OCI-LY7 (cell line): Measurements from ENCODE around the gene GNAQ. TPM values are rescaled to one million over a fixed set of nuclear protein-coding genes. Genes with fewer than 3 reads are reported as not detected.

Experiments
- BruUV-seq: library from RNA; stranded (reverse); fragments of 400-500 nt; replicated peaks from 2 replicates; lab custom pipeline; 2021; lab: Mats Ljungman, UMichigan
- CTCF ChIA-PET: fragments of 300-600 bp; sonication (Branson Sonifier 250); formaldehyde crosslinking; loops from one replicate; lab custom pipeline; 2022; ENCODE audit warnings: antibody characterized with exemption; ENCODE audit not compliant: unreplicated experiment; lab: Charles Lee
- POLR2A ChIA-PET: fragments of 300-600 bp; sonication (Branson Sonifier 250); formaldehyde crosslinking; loops from one replicate; lab custom pipeline; 2022; ENCODE audit warnings: antibody characterized with exemption; lab: Charles Lee
- DNase-seq: peaks from one replicate; pipeline ENCODE4 v3.0.0-alpha.2; 2015; ENCODE audit warnings: low spot score
- H2AFZ ChIP-seq: fragments of 200-600 bp; sonication (generic), shearing (Covaris generic); 2 replicates; pipeline ENCODE4 v1.6.1; 2014; ENCODE audit warnings: mild to moderate bottlenecking, antibody characterized with exemption, low read length, moderate library complexity
- H3K27ac ChIP-seq: fragments of 200-600 bp; sonication (generic); 2 replicates; pipeline ENCODE4 v1.5.1; 2014; ENCODE audit warnings: mixed run types, low read depth, mild to moderate bottlenecking, moderate library complexity, low read length, inconsistent platforms; ENCODE audit not compliant: poor library complexity, severe bottlenecking
- H3K36me3 ChIP-seq: fragments of 200-600 bp; sonication (generic); 2 replicates; pipeline ENCODE4 v1.6.1; 2014; ENCODE audit warnings: mild to moderate bottlenecking, antibody characterized with exemption, low read length, moderate library complexity, mixed read lengths; ENCODE audit not compliant: insufficient read depth
- H3K4me1 ChIP-seq: fragments of 200-600 bp; sonication (generic); 2 replicates; pipeline ENCODE4 v1.5.1; 2014; ENCODE audit warnings: mild to moderate bottlenecking, low read length; ENCODE audit not compliant: insufficient read depth, poor library complexity, severe bottlenecking
- H3K4me2 ChIP-seq: fragments of 200-600 bp; sonication (generic); 2 replicates; pipeline ENCODE4 v1.6.1; 2014; ENCODE audit warnings: mild to moderate bottlenecking, low read length
- H3K4me3 ChIP-seq: fragments of 200-600 bp; sonication (generic); 2 replicates; pipeline ENCODE4 v1.5.1; 2014; ENCODE audit warnings: mild to moderate bottlenecking, low read depth, low read length; ENCODE audit not compliant: poor library complexity, severe bottlenecking
- H3K79me2 ChIP-seq: fragments of 200-600 bp; sonication (generic); 2 replicates; pipeline ENCODE4 v1.6.1; 2016; ENCODE audit warnings: low read depth, mild to moderate bottlenecking, low read length, moderate library complexity, mixed read lengths; ENCODE audit not compliant: insufficient read depth
- H3K9me2 ChIP-seq: fragments of 200-600 bp; sonication (generic); 2 replicates; pipeline ENCODE4 v1.6.1; 2016; ENCODE audit warnings: mild to moderate bottlenecking, low read length, mixed read lengths; ENCODE audit not compliant: insufficient read depth
- H3K9me3 ChIP-seq: fragments of 200-600 bp; sonication (generic); 2 replicates; pipeline ENCODE4 v1.6.1; 2014; ENCODE audit warnings: mild to moderate bottlenecking, mixed run types, low read length, mixed read lengths
- H4K20me1 ChIP-seq: fragments of 200-600 bp; sonication (generic); 2 replicates; pipeline ENCODE4 v1.6.1; 2014; ENCODE audit warnings: mild to moderate bottlenecking, antibody characterized with exemption, low read length, moderate library complexity, mixed read lengths; ENCODE audit not compliant: insufficient read depth
- EZH2phosphoT487 ChIP-seq: fragments of 200-600 bp; sonication (generic); IDR thresholded peaks from 2 replicates; pipeline ENCODE4 v1.6.1; 2018; ENCODE audit warnings: low read depth, borderline replicate concordance, mild to moderate bottlenecking, mixed run types, antibody characterized with exemption, low read length, moderate library complexity, mixed read lengths
- intact Hi-C: fragments of 100-400 bp; cut with micrococcal nuclease; formaldehyde crosslinking; loops from one replicate; pipeline ENCODE4 v1.10.0; 2022; ENCODE audit not compliant: unreplicated experiment
- total RNA-seq, 2 experiments: library from RNA; depleted of rRNA in 1 of 2; stranded (reverse); fragments of >200 nt in 1 of 2; shearing (Covaris generic) in 1 of 2; gene quantifications; 2 replicates each; pipeline ENCODE4 v1.2.3, GENCODE V29; 2014 to 2022
- TF ChIP-seq, protein P1 (sequence below): fragments of 200-600 bp; sonication (generic); conservative IDR thresholded peaks from 2 replicates; pipeline ENCODE4 v1.5.1; 2014; ENCODE audit warnings: mild to moderate bottlenecking, antibody characterized with exemption, low read length, moderate library complexity, mixed read lengths

The GNAQ gene
- total RNA-seq, 2 experiments from 2014 or later: not detected

- H3K4me3 ChIP-seq: no peak overlapping the region
- H3K9me2 ChIP-seq: no peaks in the 10 kb centered on the region
- no peak for DNase-seq
- BruUV-seq: no TSS peak
- no peaks in the 10 kb centered on the region for H3K9me3 ChIP-seq
- POLR2A ChIA-PET: interaction anchor here (0.6 kb wide), 1 partner anchor 214 kb away, joined by 3 read pairs; no protein-coding TSS in a partner anchor
- H3K79me2 ChIP-seq: no peaks in the 10 kb centered on the region
- H3K4me1 ChIP-seq: no peaks in the 10 kb centered on the region
- H3K27ac ChIP-seq: no peak overlapping the region
- no peak for TF ChIP-seq EZH2phosphoT487
- TF ChIP-seq, protein P1, sequence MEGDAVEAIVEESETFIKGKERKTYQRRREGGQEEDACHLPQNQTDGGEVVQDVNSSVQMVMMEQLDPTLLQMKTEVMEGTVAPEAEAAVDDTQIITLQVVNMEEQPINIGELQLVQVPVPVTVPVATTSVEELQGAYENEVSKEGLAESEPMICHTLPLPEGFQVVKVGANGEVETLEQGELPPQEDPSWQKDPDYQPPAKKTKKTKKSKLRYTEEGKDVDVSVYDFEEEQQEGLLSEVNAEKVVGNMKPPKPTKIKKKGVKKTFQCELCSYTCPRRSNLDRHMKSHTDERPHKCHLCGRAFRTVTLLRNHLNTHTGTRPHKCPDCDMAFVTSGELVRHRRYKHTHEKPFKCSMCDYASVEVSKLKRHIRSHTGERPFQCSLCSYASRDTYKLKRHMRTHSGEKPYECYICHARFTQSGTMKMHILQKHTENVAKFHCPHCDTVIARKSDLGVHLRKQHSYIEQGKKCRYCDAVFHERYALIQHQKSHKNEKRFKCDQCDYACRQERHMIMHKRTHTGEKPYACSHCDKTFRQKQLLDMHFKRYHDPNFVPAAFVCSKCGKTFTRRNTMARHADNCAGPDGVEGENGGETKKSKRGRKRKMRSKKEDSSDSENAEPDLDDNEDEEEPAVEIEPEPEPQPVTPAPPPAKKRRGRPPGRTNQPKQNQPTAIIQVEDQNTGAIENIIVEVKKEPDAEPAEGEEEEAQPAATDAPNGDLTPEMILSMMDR: no peak
- no peak overlapping the region for H2AFZ ChIP-seq
- CTCF ChIA-PET: no interaction called here
- H3K4me2 ChIP-seq: no peak overlapping the region
- intact Hi-C loops: no loop called here
- no peaks in the 10 kb centered on the region for H3K36me3 ChIP-seq
- H4K20me1 ChIP-seq: no peaks in the 10 kb centered on the region
Observed at GRCh38 chr9:77802515-77803293, 228.9 kb downstream of the GNAQ start.

GRCh38 chr9:77802064-77802463 lies 229.5 kb downstream of the GNAQ start:
- no peaks in the 10 kb centered on the region for H3K79me2 ChIP-seq
- no peak overlapping the region for H3K27ac ChIP-seq
- intact Hi-C loops: no loop called here
- H3K9me2 ChIP-seq: no peaks in the 10 kb centered on the region
- H2AFZ ChIP-seq: no peak overlapping the region
- no peak for TF ChIP-seq EZH2phosphoT487
- TF ChIP-seq, protein P1: no peak
- CTCF ChIA-PET: no interaction called here
- no TSS peak for BruUV-seq
- H3K4me1 ChIP-seq: no peaks in the 10 kb centered on the region
- H3K4me2 ChIP-seq: no peak overlapping the region
- H3K9me3 ChIP-seq: no peaks in the 10 kb centered on the region
- no peak for DNase-seq
- no peaks in the 10 kb centered on the region for H4K20me1 ChIP-seq
- H3K4me3 ChIP-seq: no peak overlapping the region
- H3K36me3 ChIP-seq: no peaks in the 10 kb centered on the region
- POLR2A ChIA-PET: interaction anchor here (0.6 kb wide), 2 partner anchors 213 to 263 kb away, joined by 3 read pairs; no protein-coding TSS in a partner anchor

- DNase-seq: no peak
- Histone ChIP-seq H3K4me3 (no peak overlapping the region), H2AFZ (no peak overlapping the region), H3K9me2 (no peaks in the 10 kb centered on the region), H3K36me3 (no peaks in the 10 kb centered on the region), H3K4me1 (no peaks in the 10 kb centered on the region), H4K20me1 (no peaks in the 10 kb centered on the region), H3K9me3 (no peaks in the 10 kb centered on the region), H3K27ac (no peak overlapping the region), H3K79me2 (no peaks in the 10 kb centered on the region), H3K4me2 (no peak overlapping the region)
- intact Hi-C loops: no loop called here
- CTCF ChIA-PET: no interaction called here
- BruUV-seq: no TSS peak
- no peak for TF ChIP-seq EZH2phosphoT487
- TF ChIP-seq, protein P1: no peak
- POLR2A ChIA-PET: no interaction called here
Observed at GRCh38 chr9:77800924-77801551, 230.6 kb downstream of the GNAQ start.
